Measurements from ENCODE around the gene AGAP9.
A peak's percentile ranks its signal among the peaks of the same experiment; 100 is the strongest.
"Not testable (repeated sequence)": the region's sequence is repeated elsewhere in the genome, so short reads cannot be mapped to it uniquely, and the experiment has no call there.

The AGAP9 gene

DNA sequence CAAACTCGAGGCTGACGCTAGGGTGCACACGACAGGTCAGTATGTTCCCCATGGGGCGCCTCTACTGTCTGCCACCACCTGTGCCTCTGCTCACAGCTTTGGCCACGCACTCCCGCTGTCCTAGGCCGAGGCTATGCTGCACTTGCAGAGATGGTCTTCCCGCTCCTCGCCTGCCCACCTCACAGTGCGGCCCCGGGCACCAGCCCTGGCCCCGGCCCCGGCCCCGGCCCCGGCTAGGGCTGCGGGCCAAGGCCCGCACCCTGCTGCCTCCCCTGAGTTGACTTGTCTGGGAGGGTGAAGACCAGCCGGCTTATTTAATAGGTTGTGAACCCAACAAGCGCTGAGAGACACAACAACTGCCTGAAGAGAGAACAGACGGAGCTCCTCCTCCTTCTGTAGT, at the start of gene AGAP9:
AGAP9 (minus strand) TSS at position 164 of the 400 bp plus-strand sequence; CDS start at position 52, 112 bp downstream.
- not testable (repeated sequence) for H3K36me3 Mint-ChIP-seq (ENCODE audit: low read depth); H3K27ac Mint-ChIP-seq; H3K4me1 Mint-ChIP-seq (ENCODE audit: low read depth); H3K4me3 Mint-ChIP-seq; H3K9me3 Mint-ChIP-seq; H3K27me3 Mint-ChIP-seq

DNA sequence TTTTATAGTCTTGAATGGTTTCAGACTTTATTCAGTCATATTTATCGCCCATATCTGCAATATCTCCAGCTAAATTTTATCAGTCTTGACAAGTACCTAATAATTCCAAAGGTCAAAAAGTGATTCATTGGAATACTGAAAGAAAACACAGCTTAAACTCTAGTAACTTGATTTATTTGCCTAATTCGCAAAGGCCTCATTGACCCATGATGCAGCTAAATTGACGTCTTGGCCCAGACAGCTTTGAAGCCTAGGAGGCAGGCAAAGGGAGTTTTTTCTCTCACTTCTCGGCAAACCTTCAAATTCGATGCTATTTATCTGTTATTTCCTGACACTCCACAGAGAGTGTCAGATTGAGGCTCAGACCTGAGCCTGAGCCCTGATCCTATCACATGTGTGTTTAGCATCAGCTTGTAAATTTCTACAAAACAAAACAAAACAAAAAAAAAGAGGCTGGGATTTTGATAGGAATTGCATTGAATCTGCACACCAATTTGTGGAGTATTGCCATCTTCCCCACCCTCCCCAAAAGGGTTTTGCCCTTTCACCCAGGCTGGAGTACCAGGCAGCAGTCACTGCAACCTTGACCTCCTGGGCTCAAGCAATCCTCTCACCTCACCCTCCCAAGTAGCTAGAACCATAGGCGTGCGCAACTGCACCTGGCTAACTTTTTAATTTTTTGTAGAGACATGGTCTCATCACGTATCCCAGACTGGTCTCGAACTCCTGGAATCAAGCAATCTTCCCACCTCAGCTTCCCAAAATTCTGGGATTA, 47.9 kb upstream of the AGAP9 start:
- H3K27me3 Mint-ChIP-seq; H3K27ac Mint-ChIP-seq; H3K9me3 Mint-ChIP-seq; H3K36me3 Mint-ChIP-seq (ENCODE audit: low read depth); H3K4me1 Mint-ChIP-seq (ENCODE audit: low read depth); H3K4me3 Mint-ChIP-seq: not testable (repeated sequence)

DNA sequence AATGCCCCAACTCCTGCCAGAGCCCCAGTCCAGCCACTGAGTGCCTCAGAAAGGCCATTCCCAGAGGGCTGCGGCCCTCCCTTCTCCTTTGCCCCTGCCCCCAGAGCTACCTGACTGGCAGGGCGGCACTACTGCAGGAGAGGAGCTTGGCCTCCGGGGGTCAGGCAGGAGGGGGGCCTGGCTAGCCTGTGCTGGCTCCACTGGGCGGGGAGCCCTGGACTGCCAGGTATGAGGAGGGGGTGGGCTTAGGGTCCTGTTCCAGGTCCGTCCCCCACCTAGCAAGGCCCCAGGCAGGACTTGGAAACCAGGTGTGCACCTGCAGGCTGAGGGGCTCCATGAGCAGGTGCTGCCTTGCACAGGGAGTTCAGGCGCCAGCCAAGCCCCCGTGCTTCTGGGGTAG, 43.3 kb upstream of the AGAP9 start:
- H3K27me3 Mint-ChIP-seq; H3K36me3 Mint-ChIP-seq (ENCODE audit: low read depth); H3K9me3 Mint-ChIP-seq; H3K27ac Mint-ChIP-seq; H3K4me3 Mint-ChIP-seq; H3K4me1 Mint-ChIP-seq (ENCODE audit: low read depth): not testable (repeated sequence)

GRCh38 chr10:47566108-47566699, 42.8 kb upstream of the AGAP9 start:
- not testable (repeated sequence) for H3K9me3 Mint-ChIP-seq; H3K4me3 Mint-ChIP-seq; H3K27ac Mint-ChIP-seq; H3K36me3 Mint-ChIP-seq (ENCODE audit: low read depth); H3K4me1 Mint-ChIP-seq (ENCODE audit: low read depth); H3K27me3 Mint-ChIP-seq

- not testable (repeated sequence) for H3K4me1 Mint-ChIP-seq (ENCODE audit: low read depth); H3K27me3 Mint-ChIP-seq; H3K9me3 Mint-ChIP-seq; H3K36me3 Mint-ChIP-seq (ENCODE audit: low read depth); H3K4me3 Mint-ChIP-seq; H3K27ac Mint-ChIP-seq
These were observed 42.1 kb upstream of the AGAP9 start for GRCh38 chr10:47565517-47565920.

GRCh38 chr10:47564953-47565352, 41.5 kb upstream of the AGAP9 start:
- H3K27ac Mint-ChIP-seq; H3K4me3 Mint-ChIP-seq; H3K36me3 Mint-ChIP-seq (ENCODE audit: low read depth); H3K27me3 Mint-ChIP-seq; H3K9me3 Mint-ChIP-seq; H3K4me1 Mint-ChIP-seq (ENCODE audit: low read depth): not testable (repeated sequence)

- H3K9me3 Mint-ChIP-seq; H3K4me1 Mint-ChIP-seq (ENCODE audit: low read depth); H3K36me3 Mint-ChIP-seq (ENCODE audit: low read depth); H3K27me3 Mint-ChIP-seq; H3K27ac Mint-ChIP-seq; H3K4me3 Mint-ChIP-seq: not testable (repeated sequence)
These were observed 40.9 kb upstream of the AGAP9 start for GRCh38 chr10:47564318-47564717.

GRCh38 chr10:47560452-47560851, 37.0 kb upstream of the AGAP9 start:
- not testable (repeated sequence) for H3K27ac Mint-ChIP-seq; H3K36me3 Mint-ChIP-seq (ENCODE audit: low read depth); H3K4me1 Mint-ChIP-seq (ENCODE audit: low read depth); H3K9me3 Mint-ChIP-seq; H3K4me3 Mint-ChIP-seq; H3K27me3 Mint-ChIP-seq

DNA sequence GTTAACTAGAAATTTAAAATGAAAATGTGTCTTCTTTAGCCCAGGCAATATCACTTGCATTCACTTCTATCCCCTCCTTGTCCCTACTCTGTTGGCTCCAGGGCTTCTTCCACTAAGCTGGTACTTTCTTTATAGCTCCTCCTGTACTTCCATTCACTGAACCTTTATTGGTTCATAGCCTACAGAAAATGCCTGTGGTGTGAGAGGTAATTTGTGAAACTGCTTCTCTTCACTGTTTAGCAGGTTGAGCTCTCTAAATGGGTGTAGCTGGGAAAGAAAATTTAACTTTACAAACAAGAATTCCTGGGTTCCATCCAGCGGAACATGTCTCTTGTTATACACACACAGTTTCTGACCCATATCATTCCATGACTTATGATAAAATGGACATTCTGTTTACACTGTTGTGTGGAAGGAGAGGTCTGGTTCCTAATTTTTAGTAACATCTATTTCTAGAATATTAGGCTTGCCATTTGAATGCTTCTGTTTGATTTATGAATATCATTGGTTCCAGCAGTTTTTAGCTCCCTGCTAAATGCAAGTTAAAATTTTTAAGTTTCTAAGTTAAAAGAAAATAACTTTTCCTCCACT, 36.4 kb upstream of the AGAP9 start:
- not testable (repeated sequence) for H3K27ac Mint-ChIP-seq; H3K4me3 Mint-ChIP-seq; H3K27me3 Mint-ChIP-seq; H3K9me3 Mint-ChIP-seq; H3K36me3 Mint-ChIP-seq (ENCODE audit: low read depth); H3K4me1 Mint-ChIP-seq (ENCODE audit: low read depth)

DNA sequence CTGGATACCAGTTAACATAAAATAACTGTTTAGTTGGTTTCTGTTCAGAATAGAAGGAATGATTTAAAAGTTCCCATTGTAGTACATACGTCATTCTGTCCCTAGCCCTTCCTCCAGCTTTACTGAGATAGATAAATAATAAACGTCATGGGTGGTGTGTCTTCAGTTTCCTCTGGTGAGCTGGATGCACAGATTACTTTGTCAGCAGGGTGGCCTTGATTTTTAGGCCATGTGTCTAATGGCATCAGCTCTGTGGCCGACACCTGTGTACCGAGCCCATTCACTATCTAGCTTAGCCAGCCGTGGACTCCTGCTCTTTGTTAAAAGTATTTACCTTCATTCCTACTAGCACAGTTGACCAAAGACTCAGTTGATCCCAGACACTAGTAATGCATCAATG, 34.7 kb upstream of the AGAP9 start:
- H3K9me3 Mint-ChIP-seq; H3K27me3 Mint-ChIP-seq; H3K4me1 Mint-ChIP-seq (ENCODE audit: low read depth); H3K36me3 Mint-ChIP-seq (ENCODE audit: low read depth); H3K4me3 Mint-ChIP-seq: not testable (repeated sequence)
- H3K27ac Mint-ChIP-seq, result peak overlapping the region; percentile 53

- H3K27me3 Mint-ChIP-seq; H3K4me3 Mint-ChIP-seq; H3K27ac Mint-ChIP-seq; H3K36me3 Mint-ChIP-seq (ENCODE audit: low read depth); H3K4me1 Mint-ChIP-seq (ENCODE audit: low read depth); H3K9me3 Mint-ChIP-seq: not testable (repeated sequence)
These were observed 34.2 kb upstream of the AGAP9 start for GRCh38 chr10:47557616-47558015.

- H3K36me3 Mint-ChIP-seq (ENCODE audit: low read depth); H3K4me1 Mint-ChIP-seq (ENCODE audit: low read depth); H3K27ac Mint-ChIP-seq; H3K27me3 Mint-ChIP-seq; H3K4me3 Mint-ChIP-seq; H3K9me3 Mint-ChIP-seq: not testable (repeated sequence)
These were observed 31.9 kb upstream of the AGAP9 start for GRCh38 chr10:47555334-47555733.

- not testable (repeated sequence) for H3K4me3 Mint-ChIP-seq; H3K27ac Mint-ChIP-seq; H3K27me3 Mint-ChIP-seq; H3K9me3 Mint-ChIP-seq; H3K4me1 Mint-ChIP-seq (ENCODE audit: low read depth); H3K36me3 Mint-ChIP-seq (ENCODE audit: low read depth)
These were observed 31.1 kb upstream of the AGAP9 start for GRCh38 chr10:47554552-47554951.

DNA sequence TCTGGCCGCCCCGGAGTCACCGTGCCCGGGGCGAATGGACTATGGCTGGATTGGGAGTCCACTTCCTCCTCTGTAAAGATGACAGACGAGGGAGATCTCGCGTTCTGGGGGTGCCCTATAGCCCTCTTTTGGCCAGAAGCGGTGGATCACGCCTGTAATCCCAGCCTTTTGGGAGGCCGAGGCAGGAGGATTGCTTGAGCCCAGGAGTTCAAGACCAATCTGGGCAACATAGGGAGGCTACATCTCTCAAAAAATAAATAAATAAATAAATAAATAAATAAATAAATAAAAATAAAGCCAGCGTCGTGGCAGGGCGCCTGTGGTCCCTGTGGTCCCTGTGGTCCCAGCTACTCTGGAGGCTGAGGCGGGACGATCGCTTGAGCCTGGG, 30.4 kb upstream of the AGAP9 start:
- H3K36me3 Mint-ChIP-seq (ENCODE audit: low read depth); H3K4me1 Mint-ChIP-seq (ENCODE audit: low read depth); H3K27ac Mint-ChIP-seq; H3K9me3 Mint-ChIP-seq; H3K27me3 Mint-ChIP-seq: not testable (repeated sequence)
- H3K4me3 Mint-ChIP-seq, result peak overlapping the region; percentile 94

- Mint-ChIP-seq H3K4me3 (peak overlapping the region; percentile 94), H3K27ac (peak overlapping the region; percentile 95)
- H3K36me3 Mint-ChIP-seq (ENCODE audit: low read depth); H3K9me3 Mint-ChIP-seq; H3K4me1 Mint-ChIP-seq (ENCODE audit: low read depth); H3K27me3 Mint-ChIP-seq: not testable (repeated sequence)
These were observed 29.9 kb upstream of the AGAP9 start for GRCh38 chr10:47553214-47553859.

DNA sequence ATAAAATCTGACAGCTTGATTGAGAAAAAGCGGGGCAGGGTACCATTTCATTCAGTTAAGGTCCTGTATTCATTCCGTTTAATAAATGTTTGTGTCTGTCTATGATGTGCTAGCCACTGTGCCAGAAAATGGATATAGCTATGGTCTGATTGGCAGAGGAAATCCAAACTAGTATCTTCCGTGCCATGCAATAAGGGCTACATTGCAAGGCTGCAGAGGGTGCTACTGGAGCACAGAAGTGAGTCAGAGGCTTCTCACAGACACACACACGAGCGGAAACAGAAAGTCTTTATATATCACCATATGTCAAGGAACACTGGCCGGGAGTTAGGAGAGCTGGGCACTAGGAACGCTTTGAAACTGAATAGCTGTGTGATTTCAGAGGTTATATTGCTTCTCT, 29.3 kb upstream of the AGAP9 start:
- not testable (repeated sequence) for H3K4me1 Mint-ChIP-seq (ENCODE audit: low read depth); H3K9me3 Mint-ChIP-seq; H3K27me3 Mint-ChIP-seq; H3K36me3 Mint-ChIP-seq (ENCODE audit: low read depth)
- peak overlapping the region; percentile 94 for H3K4me3 Mint-ChIP-seq
- peak overlapping the region; percentile 95 for H3K27ac Mint-ChIP-seq

All from stimulated activated naive CD8-positive, alpha-beta T cell treated with anti-CD3 and anti-CD28 coated beads, Interleukin-15, Interleukin-2, amounts not matched to agents 100 ng/mL and 50 ng/mL, for 24 hours (primary cell).